Suprapubic skin (tissue), 4 donors: ENCODE results near the gene TMEM191B. TPM values are rescaled to one million over a fixed set of nuclear protein-coding genes. Genes with fewer than 3 reads are reported as not detected.
A peak's percentile ranks its signal among the peaks of the same experiment; 100 is the strongest.
"Not testable (repeated sequence)": the region's sequence is repeated elsewhere in the genome, so short reads cannot be mapped to it uniquely, and the experiment has no call there.

Experiments used
- DNase-seq, 2 donors: peaks; one replicate each; pipeline ENCODE4 v3.0.0-alpha.2; 2019; ENCODE audit warnings: low spot score in 2 of 2
- H3K27ac ChIP-seq: fragments of 200-600 bp; sonication (generic); one replicate; pipeline ENCODE4 v1.5.1; 2019
- H3K27me3 ChIP-seq: fragments of 200-600 bp; sonication (generic); one replicate; pipeline ENCODE4 v1.5.1; 2019
- H3K36me3 ChIP-seq: fragments of 200-600 bp; sonication (generic); one replicate; pipeline ENCODE4 v1.5.1; 2019
- H3K4me1 ChIP-seq: fragments of 200-600 bp; sonication (generic); one replicate; pipeline ENCODE4 v1.5.1; 2019
- H3K4me3 ChIP-seq: fragments of 200-600 bp; sonication (generic); one replicate; pipeline ENCODE4 v1.5.1; 2019; ENCODE audit warnings: mild to moderate bottlenecking
- H3K9me3 ChIP-seq: fragments of 200-600 bp; sonication (generic); one replicate; pipeline ENCODE4 v1.5.1; 2019
- WGBS: methylation state at CpG from one replicate; pipeline ENCODE4 v1.1.5; 2018; 5-methylcytosine and 5-hydroxymethylcytosine counted together
- total RNA-seq, 4 donors: library from RNA; depleted of rRNA; stranded (reverse); fragments of >200 nt; gene quantifications; one replicate each; pipeline ENCODE4 v1.1.0, GENCODE V29; 2016

Gene TMEM191B
- 1 to 10 TPM in 1 of 4 donors, not detected in 3; 1.1 TPM for total RNA-seq

DNA sequence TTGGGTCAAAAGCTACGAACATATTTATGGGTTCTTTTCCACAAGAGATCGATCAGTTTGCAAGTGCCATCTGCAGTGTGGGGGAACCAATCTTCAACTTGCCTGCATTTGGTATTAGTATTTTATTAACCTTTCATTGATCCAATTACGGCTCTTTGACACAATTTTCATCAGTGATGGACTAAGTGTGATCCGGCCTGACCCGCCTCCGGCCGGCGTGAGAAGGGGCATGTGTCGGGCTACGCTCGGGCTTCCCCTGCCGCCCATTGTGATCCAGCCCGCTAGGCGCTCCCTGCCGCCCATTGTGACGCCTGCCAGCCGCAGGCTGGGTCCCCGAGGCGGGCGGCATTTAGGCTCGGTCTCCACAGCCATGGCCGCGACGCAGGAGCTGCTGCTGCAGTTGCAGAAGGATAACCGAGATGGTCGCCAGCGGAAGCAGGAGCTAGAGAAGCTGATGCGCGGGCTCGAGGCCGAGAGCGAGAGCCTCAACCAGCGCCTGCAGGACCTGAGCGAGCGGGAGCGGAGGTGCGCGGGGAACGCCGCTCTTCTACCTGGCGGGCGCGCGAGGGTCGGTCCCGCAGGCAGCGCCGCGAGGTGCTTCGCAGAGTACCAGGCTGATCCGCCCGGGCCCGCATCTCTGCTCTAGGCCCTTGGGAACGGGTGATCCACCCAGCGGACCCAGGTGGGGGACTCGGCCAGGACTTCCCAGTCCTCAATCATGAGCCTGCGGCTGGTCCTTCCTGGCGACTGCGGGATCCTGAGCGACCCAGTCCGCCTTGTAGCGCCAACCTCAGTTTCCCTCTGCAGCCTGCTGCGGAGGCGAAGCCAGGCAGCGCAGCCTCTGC, at the start of gene TMEM191B:
Gene TMEM191B (plus strand): TSS at position 51 of the 845 bp plus-strand sequence. CDS start 179 bp downstream, at position 230.
- not testable (repeated sequence) for DNase-seq, H3K9me3 ChIP-seq, H3K4me1 ChIP-seq, H3K27ac ChIP-seq, H3K27me3 ChIP-seq, H3K36me3 ChIP-seq
- no CpG with 5 or more reads among the region's 65 CpGs for WGBS
- H3K4me3 ChIP-seq = peak within 1 kb of the TSS; percentile 30

DNA sequence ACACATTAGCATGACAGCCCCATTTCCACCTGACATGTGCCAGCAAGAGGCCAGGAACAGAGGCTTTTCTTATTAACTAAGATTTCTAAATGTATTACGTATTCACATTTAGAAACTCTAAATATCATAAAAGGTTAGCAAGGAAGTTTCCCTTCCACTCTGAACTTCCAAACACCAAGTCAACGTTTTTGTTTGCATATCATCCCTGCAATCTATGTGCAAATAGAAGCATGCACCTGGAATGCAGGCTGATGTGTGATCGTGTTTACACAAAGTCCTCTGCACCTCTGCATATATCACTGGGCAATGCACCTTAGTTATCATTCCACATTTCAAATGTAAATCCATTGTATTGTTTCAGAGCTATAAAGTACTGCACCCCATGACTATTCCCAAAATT, 31.4 kb upstream of the TMEM191B start:
- H3K4me3 ChIP-seq, DNase-seq, H3K4me1 ChIP-seq, H3K27ac ChIP-seq, H3K36me3 ChIP-seq, H3K27me3 ChIP-seq, H3K9me3 ChIP-seq: not testable (repeated sequence)
- no CpG with 5 or more reads among the region's 3 CpGs for WGBS

DNA sequence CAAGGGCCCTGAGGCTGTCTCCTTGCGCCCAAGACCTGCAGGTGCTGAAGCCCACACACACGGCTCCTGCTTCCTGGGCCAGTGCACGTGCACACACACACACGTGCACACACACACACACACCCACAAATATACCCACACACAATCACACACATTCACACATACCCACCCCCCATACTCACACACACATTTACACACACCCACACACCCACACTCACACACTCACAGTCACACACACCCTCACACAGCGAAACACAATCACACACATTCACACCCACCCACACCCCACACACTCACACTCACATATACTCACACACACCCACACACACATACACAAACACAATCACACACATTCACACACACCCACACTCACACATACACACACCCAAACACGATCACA, 16.3 kb upstream of the TMEM191B start:
- H3K36me3 ChIP-seq, H3K27me3 ChIP-seq, H3K27ac ChIP-seq, DNase-seq, H3K9me3 ChIP-seq, H3K4me3 ChIP-seq, H3K4me1 ChIP-seq: not testable (repeated sequence)
- 65% methylated on average over 4 of the region's 6 CpGs for WGBS

DNA sequence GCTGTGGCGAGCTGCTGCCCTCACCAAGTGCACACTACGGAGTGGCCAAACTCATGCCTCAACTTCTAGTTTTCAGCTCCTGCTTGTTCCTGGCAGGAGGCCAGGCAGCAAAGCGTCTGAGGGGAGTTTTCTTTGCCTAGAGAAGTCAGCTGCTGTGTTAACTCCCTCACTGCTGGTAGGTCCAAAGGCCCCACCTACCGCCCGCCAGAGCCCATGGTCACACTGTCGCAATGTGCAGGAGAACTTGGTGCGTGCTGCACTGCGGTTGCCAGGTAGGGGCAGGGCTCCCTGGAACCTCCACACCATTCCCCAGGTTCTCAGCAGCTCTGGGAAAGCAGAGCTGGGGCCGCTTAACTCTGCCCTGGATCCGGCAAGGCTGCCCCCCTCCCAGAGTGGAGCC, 15.2 kb upstream of the TMEM191B start:
- not testable (repeated sequence) for H3K4me3 ChIP-seq, H3K9me3 ChIP-seq, H3K27ac ChIP-seq, H3K27me3 ChIP-seq, H3K4me1 ChIP-seq, H3K36me3 ChIP-seq
- peak in 1 of 2 donors; percentile 29 for DNase-seq
- 55% methylated on average over 4 of the region's 10 CpGs for whole genome bisulfite sequencing

DNA sequence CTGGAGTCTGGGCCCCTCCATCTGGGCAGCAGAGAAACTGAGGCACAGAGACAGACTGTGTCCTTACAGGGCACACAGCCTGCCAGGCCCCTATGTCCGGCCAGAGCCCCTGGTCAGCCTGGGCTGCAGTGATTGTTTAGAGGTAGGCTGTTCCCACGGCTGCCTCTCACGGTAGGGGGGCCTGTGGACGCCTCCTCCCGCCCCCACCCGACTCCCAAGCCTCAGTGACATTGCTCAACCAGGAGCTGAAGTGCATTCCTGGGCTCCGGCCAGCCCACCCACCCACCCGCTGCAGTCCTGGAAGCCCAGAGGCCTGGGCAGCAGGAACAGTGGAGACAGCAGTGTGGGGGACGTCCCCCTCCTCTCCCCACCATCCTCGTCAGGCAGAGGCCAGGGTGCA, 14.1 kb upstream of the TMEM191B start:
- not testable (repeated sequence) for H3K27me3 ChIP-seq, H3K27ac ChIP-seq, H3K9me3 ChIP-seq, H3K36me3 ChIP-seq, H3K4me3 ChIP-seq, H3K4me1 ChIP-seq, DNase-seq
- WGBS = no CpG with 5 or more reads among the region's 10 CpGs

DNA sequence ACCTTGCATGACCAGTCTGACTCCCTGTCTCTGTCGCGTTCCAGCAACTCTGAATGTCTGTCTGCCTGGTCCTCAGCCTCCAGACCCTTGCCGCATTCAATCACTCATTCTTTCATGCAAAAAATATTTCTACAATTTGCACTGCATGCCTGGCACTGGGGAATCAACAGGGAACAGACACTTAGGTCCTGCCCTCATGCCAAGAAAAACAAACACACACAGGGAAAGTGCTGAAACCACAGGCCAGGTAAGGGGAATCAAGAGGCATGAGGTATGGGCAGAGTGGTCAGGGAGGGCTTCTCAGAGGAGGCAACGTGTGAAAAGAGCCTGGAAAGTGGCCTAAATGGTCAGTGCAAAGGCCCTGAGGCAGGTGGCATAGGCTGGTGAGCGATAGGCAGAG, 9.5 kb upstream of the TMEM191B start, which contains the start of gene GGTLC3:
Gene GGTLC3 (minus strand): TSS at position 101 of the 400 bp plus-strand sequence. CDS start 264 bp downstream, outside the sequence.
- not testable (repeated sequence) for H3K4me1 ChIP-seq, H3K27ac ChIP-seq, H3K9me3 ChIP-seq, DNase-seq, H3K36me3 ChIP-seq, H3K27me3 ChIP-seq, H3K4me3 ChIP-seq
- 83% methylated on average over 1 of the region's 5 CpGs for WGBS

DNA sequence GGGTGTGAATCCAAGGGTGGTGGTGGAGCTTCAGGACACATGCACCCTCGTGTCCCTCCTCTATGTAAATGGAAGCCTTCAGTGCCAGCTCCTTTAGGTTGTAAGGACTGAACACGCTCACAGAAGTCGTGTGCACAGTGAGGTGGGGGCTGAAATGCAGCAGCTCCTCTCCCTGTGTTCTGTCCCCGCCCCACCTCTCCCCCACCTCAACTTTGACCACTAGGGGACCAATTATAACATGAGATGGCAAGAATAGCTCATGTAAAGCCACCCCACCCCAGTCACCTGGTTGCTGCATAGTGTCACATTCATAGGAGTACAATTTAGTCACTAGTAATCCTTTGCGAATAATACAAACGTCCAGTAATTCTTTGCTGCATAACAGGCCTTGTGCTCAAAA, 4.8 kb upstream of the TMEM191B start:
- not testable (repeated sequence) for H3K4me1 ChIP-seq, H3K27ac ChIP-seq, H3K4me3 ChIP-seq, H3K27me3 ChIP-seq, DNase-seq, H3K36me3 ChIP-seq, H3K9me3 ChIP-seq
- no CpG with 5 or more reads among the region's 6 CpGs for WGBS

DNA sequence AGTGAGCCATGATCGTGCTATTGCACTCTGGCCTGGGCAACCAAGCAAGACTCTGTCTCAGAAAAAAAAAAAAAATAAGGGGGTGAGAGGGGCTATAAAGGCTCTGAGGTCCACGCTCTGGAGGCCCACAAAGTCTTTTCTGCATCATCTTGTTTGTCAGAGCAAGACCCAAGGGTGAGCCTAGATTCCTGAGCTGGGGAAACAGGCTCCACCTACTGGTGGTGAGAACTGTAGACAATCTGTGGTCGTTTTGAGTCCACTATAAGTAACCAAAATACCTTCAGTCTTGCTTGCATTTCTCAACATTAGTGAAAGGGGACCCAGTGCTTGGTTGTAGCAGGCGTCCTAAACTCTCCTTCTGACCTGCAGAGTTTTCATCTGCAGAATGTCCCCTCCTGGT, 4.3 kb upstream of the TMEM191B start:
- not testable (repeated sequence) for H3K27me3 ChIP-seq, H3K36me3 ChIP-seq, H3K4me1 ChIP-seq, DNase-seq, H3K9me3 ChIP-seq, H3K4me3 ChIP-seq, H3K27ac ChIP-seq
- no CpG with 5 or more reads among the region's 4 CpGs for WGBS

DNA sequence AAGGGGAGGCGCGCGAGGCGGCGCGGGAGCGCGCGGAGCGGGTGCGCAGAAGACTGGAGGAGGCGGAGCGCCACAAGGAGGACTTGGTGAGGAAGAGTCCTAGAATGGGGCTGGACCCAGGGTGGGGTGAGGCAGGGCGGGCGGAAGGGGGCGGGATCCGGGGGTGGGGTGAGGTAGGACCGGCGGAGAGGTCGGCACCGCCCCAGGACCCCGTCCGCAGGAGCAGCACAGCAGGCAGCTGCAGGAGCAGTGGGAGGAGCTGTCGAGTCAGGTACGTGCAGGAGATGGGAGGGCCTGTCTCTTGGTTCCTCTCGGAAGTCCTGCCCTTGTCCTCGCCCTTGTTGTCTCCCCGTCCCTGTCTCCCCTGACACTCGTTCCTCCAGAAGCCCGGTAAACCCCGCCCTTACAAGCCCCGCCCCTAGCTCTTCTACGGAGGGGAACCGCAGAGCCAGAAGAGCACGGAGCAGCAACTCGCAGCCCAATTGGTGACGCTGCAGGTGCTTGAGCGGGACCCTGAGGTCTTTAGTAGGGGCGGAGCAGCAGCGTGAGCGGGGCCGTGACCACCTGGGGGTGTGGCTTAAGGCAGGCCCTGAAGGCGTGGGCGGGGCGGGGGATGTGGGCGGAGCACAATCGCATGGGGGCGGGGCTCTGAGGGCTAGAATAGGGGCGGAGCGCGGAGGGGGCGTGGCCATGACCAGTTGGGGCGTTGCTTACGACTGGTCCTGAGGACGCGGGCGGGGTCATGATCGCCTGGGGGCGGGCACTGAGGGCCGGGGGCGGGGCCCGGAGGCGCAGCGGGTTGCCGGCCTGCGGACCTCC, 1.2 kb downstream of the TMEM191B start:
- WGBS = no CpG with 5 or more reads among the region's 66 CpGs
- peak; percentile 75 to 82 for DNase-seq
- H3K4me1 ChIP-seq, H3K27ac ChIP-seq, H3K27me3 ChIP-seq, H3K36me3 ChIP-seq, H3K9me3 ChIP-seq: not testable (repeated sequence)
- peak overlapping the region; percentile 30 for H3K4me3 ChIP-seq

DNA sequence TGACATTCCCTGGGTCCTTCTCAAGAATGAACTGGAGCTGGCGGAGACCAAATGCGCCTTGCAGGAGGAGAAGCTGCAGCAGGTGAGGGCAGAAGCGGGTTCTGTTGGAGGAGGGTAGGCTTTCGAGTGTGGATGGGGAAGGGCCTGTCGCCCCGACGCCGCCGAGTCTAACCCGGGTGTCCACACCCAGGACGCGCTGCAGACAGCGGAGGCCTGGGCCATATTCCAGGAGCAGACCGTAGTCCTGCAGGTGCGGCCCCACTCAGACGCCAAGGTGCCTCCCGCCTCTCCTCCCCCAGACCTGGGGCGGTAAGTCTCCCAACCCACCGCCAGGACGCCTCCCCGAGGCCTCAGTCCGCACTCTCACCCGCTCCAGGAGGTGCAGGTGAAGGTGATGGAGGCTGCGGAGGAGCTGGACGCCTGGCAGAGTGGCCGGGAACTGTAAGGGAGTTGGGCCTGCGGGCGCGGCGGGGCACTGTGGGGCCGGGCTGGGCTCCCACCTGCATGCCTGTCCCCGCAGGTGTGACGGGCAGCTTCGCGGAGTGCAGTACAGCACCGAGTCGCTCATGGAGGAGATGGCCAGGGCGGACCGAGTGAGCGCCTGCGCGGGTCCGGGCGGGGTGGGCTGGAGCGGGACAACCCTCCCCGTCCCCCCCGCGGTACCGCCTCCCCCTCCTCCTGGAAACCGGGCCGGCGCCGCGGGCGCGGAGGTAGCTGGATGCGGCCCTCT, 2.0 kb downstream of the TMEM191B start:
- H3K4me1 ChIP-seq, H3K27me3 ChIP-seq, H3K4me3 ChIP-seq, H3K9me3 ChIP-seq, H3K27ac ChIP-seq, H3K36me3 ChIP-seq, DNase-seq: not testable (repeated sequence)
- WGBS = no CpG with 5 or more reads among the region's 57 CpGs

DNA sequence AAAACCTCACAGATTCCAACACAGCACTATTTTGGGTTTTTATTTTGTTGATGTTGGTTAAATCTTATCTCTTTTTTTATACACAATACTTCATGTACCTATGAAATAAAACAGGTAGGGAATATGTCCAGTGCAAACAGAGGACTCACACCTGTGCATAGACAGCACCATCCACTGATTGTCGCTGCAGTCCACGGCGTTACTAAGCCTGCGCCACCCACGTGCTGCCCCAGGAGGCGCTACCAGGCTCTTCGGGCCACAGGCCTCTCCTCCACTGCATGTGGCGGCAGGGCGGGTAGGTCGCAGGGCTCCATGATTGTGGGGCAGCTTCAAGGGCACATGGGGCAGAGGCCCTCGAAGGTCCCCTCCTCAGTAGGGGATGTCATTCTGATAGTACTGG, 6.0 kb downstream of the TMEM191B start:
- H3K4me3 ChIP-seq = not testable (repeated sequence)

DNA sequence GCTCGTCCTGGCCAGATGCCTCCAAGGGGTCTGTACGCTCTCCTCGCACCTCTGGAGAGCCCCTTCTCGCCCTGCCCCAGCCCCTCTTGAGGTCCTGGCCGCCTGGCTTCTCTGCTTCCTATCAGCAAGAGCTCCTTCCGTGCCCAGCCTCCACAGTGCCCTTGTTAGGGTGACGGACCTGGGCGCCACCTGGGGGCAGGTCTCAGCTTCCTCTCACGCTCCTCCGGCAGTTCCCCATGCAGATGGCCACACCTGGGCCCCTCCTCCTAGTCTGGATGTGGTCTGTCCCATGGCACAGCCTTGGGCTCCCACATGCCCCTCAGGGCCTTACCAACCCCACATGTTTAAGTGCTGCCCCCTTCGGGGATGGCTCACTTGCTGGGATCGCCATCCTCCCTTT, 6.7 kb downstream of the TMEM191B start:
- H3K27ac ChIP-seq, H3K9me3 ChIP-seq, H3K4me3 ChIP-seq, DNase-seq, H3K36me3 ChIP-seq, H3K4me1 ChIP-seq, H3K27me3 ChIP-seq: not testable (repeated sequence)
- 90% methylated on average over 3 of the region's 12 CpGs for WGBS

More for the DNA sequence above, 6.0 kb downstream of the TMEM191B start:
- not testable (repeated sequence) for H3K36me3 ChIP-seq, H3K27ac ChIP-seq, DNase-seq, H3K27me3 ChIP-seq, H3K9me3 ChIP-seq, H3K4me1 ChIP-seq
- no CpG with 5 or more reads among the region's 11 CpGs for WGBS

DNA sequence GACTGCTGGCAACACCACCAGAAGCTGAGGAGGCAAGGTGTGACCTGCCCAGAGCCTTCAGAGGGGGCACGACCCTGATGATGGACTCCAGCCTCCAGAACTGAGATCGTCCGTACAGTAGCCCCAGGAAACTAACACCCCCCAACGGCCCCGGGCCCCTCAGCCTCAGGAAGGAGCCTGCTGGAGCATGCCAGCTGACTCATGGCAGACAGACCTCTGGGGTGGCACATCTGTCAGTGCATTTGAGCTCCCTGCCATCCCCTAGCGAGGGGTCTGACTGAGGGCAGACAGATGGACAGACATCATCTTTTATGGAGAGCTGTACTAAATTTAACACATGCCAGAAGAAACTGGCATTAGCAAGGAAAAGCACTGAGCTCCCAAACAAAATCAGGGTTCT, 12.4 kb downstream of the TMEM191B start:
- H3K4me3 ChIP-seq, H3K4me1 ChIP-seq, H3K27ac ChIP-seq, H3K36me3 ChIP-seq, DNase-seq, H3K9me3 ChIP-seq, H3K27me3 ChIP-seq: not testable (repeated sequence)
- no CpG with 5 or more reads among the region's 6 CpGs for WGBS

DNA sequence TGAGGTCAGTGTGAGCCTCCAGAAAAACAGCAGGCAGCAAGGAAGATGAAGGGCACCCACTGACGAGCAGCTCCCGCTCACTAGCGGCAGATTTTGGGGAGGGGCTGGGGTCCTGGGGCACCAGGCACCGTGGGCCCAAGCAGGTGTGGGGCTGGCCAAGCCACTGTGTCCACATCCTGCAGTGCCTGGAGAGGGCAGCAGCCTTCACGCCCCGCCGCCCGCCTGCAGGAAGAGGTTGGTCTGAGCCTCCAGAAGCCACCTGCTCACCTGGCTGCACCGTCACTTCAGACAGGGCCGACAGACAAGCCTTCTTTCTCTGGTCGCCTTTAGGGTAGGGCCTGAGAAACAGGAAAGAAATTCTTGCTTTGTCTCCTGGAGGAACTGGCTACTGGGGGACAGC, 15.8 kb downstream of the TMEM191B start:
- not testable (repeated sequence) for H3K27me3 ChIP-seq, H3K4me3 ChIP-seq, H3K4me1 ChIP-seq, H3K27ac ChIP-seq, H3K9me3 ChIP-seq, DNase-seq, H3K36me3 ChIP-seq
- no CpG with 5 or more reads among the region's 11 CpGs for WGBS
